ENCODE data around the gene CSMD2. TPM values are rescaled to one million over a fixed set of nuclear protein-coding genes. Genes with fewer than 3 reads are reported as not detected.

Gene CSMD2
- total RNA-seq, 5 donors from 2014 or later (not counting 1 experiment from before 2014, with no cell fraction given), result 0.03 TPM; not detected in 4

DNA sequence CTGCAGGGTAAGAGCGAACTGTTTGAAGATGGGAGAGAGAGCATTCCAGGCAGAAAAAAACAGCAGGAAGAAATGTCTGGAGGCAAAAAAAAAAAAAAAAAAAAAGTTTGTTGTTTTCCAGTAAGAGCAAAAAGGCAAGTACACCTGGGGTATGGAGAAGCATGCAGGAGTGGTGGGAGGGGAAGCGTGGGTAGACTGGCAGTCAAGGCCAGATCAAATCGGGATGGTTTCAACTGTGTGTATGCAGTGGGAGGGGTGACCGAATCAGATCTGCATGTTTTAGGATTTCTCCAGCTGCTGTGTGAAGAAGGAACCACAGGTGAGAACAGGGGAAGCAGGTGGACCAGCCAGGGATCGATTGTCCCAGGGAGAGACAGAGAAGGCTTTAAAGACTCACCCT is 34.7 kb downstream of the CSMD2 start:
- Histone ChIP-seq H3K27ac (ENCODE audit: low read length) (no peak overlapping the region), H3K36me3 (ENCODE audit: control insufficient read depth in 2 of 2, extremely low read depth in 1 of 2, insufficient read depth in 1 of 2, low read length in 1 of 2) (no peaks in the 10 kb centered on the region), H3K4me3 (ENCODE audit: control insufficient read depth in 1 of 2, extremely low read depth in 1 of 2, low read length in 1 of 2) (no peak overlapping the region), H3K27me3 (replicated peaks in 1 of 2; ENCODE audit: control insufficient read depth in 2 of 2, extremely low read depth in 1 of 2, insufficient read depth in 2 of 2, low read length in 1 of 2) (peaks cover 0 to 31% of the 10 kb centered on the region in 2 experiments), H3K9me3 (no peaks in the 10 kb centered on the region), H3K4me1 (ENCODE audit: control insufficient read depth in 1 of 2, extremely low read depth in 1 of 2, insufficient read depth in 2 of 2, low read length in 2 of 2) (no peaks in the 10 kb centered on the region)
- Mint-ChIP-seq H3K9me3 (peaks cover 0 to 3% (median 0%) of the 10 kb centered on the region in 3 donors), H3K36me3 (no peaks in the 10 kb centered on the region), H3K4me1 (no peaks in the 10 kb centered on the region), H3K4me3 (no peak overlapping the region), H3K27ac (no peak overlapping the region), H3K27me3 (peaks cover 25 to 28% of the 10 kb centered on the region in 2 donors)
- DNase-seq, result no peak
- ATAC-seq (replicated peaks in 1 of 4), result no peak
- ChIA-PET CTCF (no interaction called here), POLR2A (interaction anchor here in 1 of 2 donors (0.5 kb wide), 1 partner anchor 44 kb away, joined by 8 read pairs; no protein-coding TSS in a partner anchor)
- WGBS (ENCODE audit: insufficient coverage), result 87% methylated on average over 4 of the region's 5 CpGs

GRCh38 chr1:34129630-34130029 is 35.4 kb downstream of the CSMD2 start:
- Histone ChIP-seq H3K36me3 (ENCODE audit: control insufficient read depth in 2 of 2, extremely low read depth in 1 of 2, insufficient read depth in 1 of 2, low read length in 1 of 2) (no peaks in the 10 kb centered on the region), H3K4me1 (ENCODE audit: control insufficient read depth in 1 of 2, extremely low read depth in 1 of 2, insufficient read depth in 2 of 2, low read length in 2 of 2) (no peaks in the 10 kb centered on the region), H3K4me3 (ENCODE audit: control insufficient read depth in 1 of 2, extremely low read depth in 1 of 2, low read length in 1 of 2) (no peak overlapping the region), H3K27ac (ENCODE audit: low read length) (no peak overlapping the region), H3K27me3 (replicated peaks in 1 of 2; ENCODE audit: control insufficient read depth in 2 of 2, extremely low read depth in 1 of 2, insufficient read depth in 2 of 2, low read length in 1 of 2) (peaks cover 0 to 31% of the 10 kb centered on the region in 2 experiments), H3K9me3 (no peaks in the 10 kb centered on the region)
- H3K9me3 Mint-ChIP-seq, result peaks cover 0 to 6% (median 0%) of the 10 kb centered on the region in 3 donors
- POLR2A ChIA-PET, result interaction anchor here in 1 of 2 donors (0.5 kb wide), 1 partner anchor 45 kb away, joined by 8 read pairs; no protein-coding TSS in a partner anchor
- CTCF ChIA-PET, result no interaction called here
- no peak overlapping the region for H3K27ac Mint-ChIP-seq
- H3K4me3 Mint-ChIP-seq, result no peak overlapping the region
- DNase-seq, result no peak
- peaks cover 26 to 32% of the 10 kb centered on the region in 2 donors for H3K27me3 Mint-ChIP-seq
- no peak for ATAC-seq (replicated peaks in 1 of 4)
- H3K36me3 Mint-ChIP-seq, result no peaks in the 10 kb centered on the region
- H3K4me1 Mint-ChIP-seq, result no peaks in the 10 kb centered on the region
- WGBS (ENCODE audit: insufficient coverage), result 80% methylated on average over 3 of the region's 6 CpGs

GRCh38 chr1:34128186-34128889 is 36.7 kb downstream of the CSMD2 start:
- H3K36me3 ChIP-seq (ENCODE audit: control insufficient read depth in 2 of 2, extremely low read depth in 1 of 2, insufficient read depth in 1 of 2, low read length in 1 of 2), result no peaks in the 10 kb centered on the region
- H3K4me3 ChIP-seq (ENCODE audit: control insufficient read depth in 1 of 2, extremely low read depth in 1 of 2, low read length in 1 of 2), result no peak overlapping the region
- ATAC-seq (replicated peaks in 1 of 4), result no peak
- H3K36me3 Mint-ChIP-seq, result no peaks in the 10 kb centered on the region
- peaks cover 26 to 32% of the 10 kb centered on the region in 2 donors for H3K27me3 Mint-ChIP-seq
- ChIA-PET POLR2A (no interaction called here), CTCF (no interaction called here)
- 80% methylated on average over 8 of the region's 13 CpGs for WGBS (ENCODE audit: insufficient coverage)
- H3K4me1 ChIP-seq (ENCODE audit: control insufficient read depth in 1 of 2, extremely low read depth in 1 of 2, insufficient read depth in 2 of 2, low read length in 2 of 2), result no peaks in the 10 kb centered on the region
- peaks cover 0 to 32% of the 10 kb centered on the region in 2 experiments for H3K27me3 ChIP-seq (replicated peaks in 1 of 2; ENCODE audit: control insufficient read depth in 2 of 2, extremely low read depth in 1 of 2, insufficient read depth in 2 of 2, low read length in 1 of 2)
- H3K4me1 Mint-ChIP-seq, result no peaks in the 10 kb centered on the region
- no peak overlapping the region for H3K4me3 Mint-ChIP-seq
- no peak overlapping the region for H3K27ac Mint-ChIP-seq
- no peaks in the 10 kb centered on the region for H3K9me3 ChIP-seq
- no peak for DNase-seq
- H3K9me3 Mint-ChIP-seq, result peaks cover 0 to 6% (median 0%) of the 10 kb centered on the region in 3 donors
- H3K27ac ChIP-seq (ENCODE audit: low read length), result no peak overlapping the region

GRCh38 chr1:34127006-34128000 is 37.7 kb downstream of the CSMD2 start:
- no peak for DNase-seq
- Histone ChIP-seq H3K27me3 (replicated peaks in 1 of 2; ENCODE audit: control insufficient read depth in 2 of 2, extremely low read depth in 1 of 2, insufficient read depth in 2 of 2, low read length in 1 of 2) (peaks cover 0 to 33% of the 10 kb centered on the region in 2 experiments), H3K9me3 (no peaks in the 10 kb centered on the region), H3K4me3 (ENCODE audit: control insufficient read depth in 1 of 2, extremely low read depth in 1 of 2, low read length in 1 of 2) (no peak overlapping the region), H3K4me1 (ENCODE audit: control insufficient read depth in 1 of 2, extremely low read depth in 1 of 2, insufficient read depth in 2 of 2, low read length in 2 of 2) (no peaks in the 10 kb centered on the region), H3K27ac (ENCODE audit: low read length) (no peak overlapping the region), H3K36me3 (ENCODE audit: control insufficient read depth in 2 of 2, extremely low read depth in 1 of 2, insufficient read depth in 1 of 2, low read length in 1 of 2) (no peaks in the 10 kb centered on the region)
- Mint-ChIP-seq H3K9me3 (peaks cover 0 to 6% (median 0%) of the 10 kb centered on the region in 3 donors), H3K4me3 (no peak overlapping the region), H3K27ac (no peak overlapping the region), H3K27me3 (peaks cover 26 to 27% of the 10 kb centered on the region in 2 donors), H3K4me1 (no peaks in the 10 kb centered on the region), H3K36me3 (no peaks in the 10 kb centered on the region)
- POLR2A ChIA-PET, result no interaction called here
- CTCF ChIA-PET, result no interaction called here
- no peak for ATAC-seq (replicated peaks in 1 of 4)
- 64% methylated on average over 11 of the region's 15 CpGs for WGBS (ENCODE audit: insufficient coverage)

DNA sequence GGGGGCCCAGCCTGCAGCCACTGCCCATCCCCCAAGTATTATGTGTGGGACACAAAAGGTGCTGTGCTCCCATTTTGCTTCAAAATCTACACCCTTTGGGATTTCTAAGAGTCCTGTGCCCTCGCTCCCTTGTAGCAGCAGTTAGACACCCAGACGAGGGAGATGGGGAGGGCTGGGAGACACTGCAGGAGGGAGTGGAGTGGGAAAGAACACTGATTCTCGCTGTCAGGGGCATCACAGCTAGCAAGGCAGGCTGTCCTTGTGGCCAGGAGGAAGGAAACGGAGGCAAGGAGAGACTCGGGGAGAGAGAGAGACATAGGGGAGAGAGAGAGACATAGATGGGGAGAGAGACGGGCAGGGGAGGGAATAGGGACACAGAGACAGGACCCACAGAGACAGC is 38.5 kb downstream of the CSMD2 start:
- no peak overlapping the region for H3K27ac Mint-ChIP-seq
- peaks cover 0 to 6% (median 0%) of the 10 kb centered on the region in 3 donors for H3K9me3 Mint-ChIP-seq

DNA sequence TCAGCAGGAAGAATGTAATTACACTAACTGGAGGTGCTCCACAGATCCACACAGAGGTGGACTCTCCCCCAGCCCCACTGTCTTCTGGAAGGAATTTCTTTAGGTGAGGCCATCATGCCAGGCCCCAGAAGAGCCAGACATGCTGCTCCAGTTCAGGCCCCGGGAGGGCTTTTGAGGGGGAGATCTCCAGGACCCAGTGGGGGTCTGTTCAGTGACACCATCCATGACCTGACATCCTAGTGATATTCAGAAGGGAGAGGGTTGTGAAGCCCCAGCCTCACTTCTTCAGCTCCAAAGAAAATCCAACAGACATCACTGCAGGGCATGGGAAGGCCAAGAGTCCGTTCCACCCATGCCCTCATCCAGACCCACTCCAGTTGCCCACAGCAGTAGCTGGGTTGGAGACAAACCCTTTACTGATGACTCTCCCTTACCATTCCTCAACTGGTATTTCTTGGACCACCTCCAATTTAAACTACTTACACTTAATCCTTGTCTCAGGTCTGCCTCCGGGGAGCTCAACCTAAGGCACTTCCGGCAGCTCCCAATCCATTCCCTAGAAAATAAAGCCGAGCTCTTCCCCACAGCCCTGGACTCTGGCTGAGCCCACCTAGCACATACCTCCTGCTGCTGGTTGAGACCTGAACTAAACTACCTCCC is 39.2 kb downstream of the CSMD2 start:
- peaks cover 19 to 22% of the 10 kb centered on the region in 2 donors for H3K27me3 Mint-ChIP-seq
- H3K4me3 Mint-ChIP-seq, result no peak overlapping the region
- no peak overlapping the region for H3K4me3 ChIP-seq (ENCODE audit: control insufficient read depth in 1 of 2, extremely low read depth in 1 of 2, low read length in 1 of 2)
- H3K4me1 Mint-ChIP-seq, result no peaks in the 10 kb centered on the region
- no peak overlapping the region for H3K27ac ChIP-seq (ENCODE audit: low read length)
- no peaks in the 10 kb centered on the region for H3K9me3 ChIP-seq
- H3K9me3 Mint-ChIP-seq, result peaks cover 0 to 6% (median 0%) of the 10 kb centered on the region in 3 donors
- H3K27me3 ChIP-seq (replicated peaks in 1 of 2; ENCODE audit: control insufficient read depth in 2 of 2, extremely low read depth in 1 of 2, insufficient read depth in 2 of 2, low read length in 1 of 2), result peaks cover 0 to 31% of the 10 kb centered on the region in 2 experiments
- no peak for DNase-seq
- ChIA-PET POLR2A (no interaction called here), CTCF (no interaction called here)
- H3K27ac Mint-ChIP-seq, result no peak overlapping the region
- 57% methylated on average over 1 of the region's 5 CpGs for WGBS (ENCODE audit: insufficient coverage)
- no peaks in the 10 kb centered on the region for H3K36me3 Mint-ChIP-seq
- H3K4me1 ChIP-seq (ENCODE audit: control insufficient read depth in 1 of 2, extremely low read depth in 1 of 2, insufficient read depth in 2 of 2, low read length in 2 of 2), result no peaks in the 10 kb centered on the region
- no peak for ATAC-seq (replicated peaks in 1 of 4)
- no peaks in the 10 kb centered on the region for H3K36me3 ChIP-seq (ENCODE audit: control insufficient read depth in 2 of 2, extremely low read depth in 1 of 2, insufficient read depth in 1 of 2, low read length in 1 of 2)

More for the DNA sequence above, 38.5 kb downstream of the CSMD2 start:
- H3K27ac ChIP-seq (ENCODE audit: low read length), result no peak overlapping the region
- Mint-ChIP-seq H3K4me1 (no peaks in the 10 kb centered on the region), H3K4me3 (no peak overlapping the region), H3K36me3 (no peaks in the 10 kb centered on the region), H3K27me3 (peaks cover 19 to 22% of the 10 kb centered on the region in 2 donors)
- H3K27me3 ChIP-seq (replicated peaks in 1 of 2; ENCODE audit: control insufficient read depth in 2 of 2, extremely low read depth in 1 of 2, insufficient read depth in 2 of 2, low read length in 1 of 2), result peaks cover 0 to 31% of the 10 kb centered on the region in 2 experiments
- no peaks in the 10 kb centered on the region for H3K36me3 ChIP-seq (ENCODE audit: control insufficient read depth in 2 of 2, extremely low read depth in 1 of 2, insufficient read depth in 1 of 2, low read length in 1 of 2)
- DNase-seq (no peak), ATAC-seq (replicated peaks in 1 of 4) (no peak)
- H3K9me3 ChIP-seq, result no peaks in the 10 kb centered on the region
- CTCF ChIA-PET, result no interaction called here
- no peak overlapping the region for H3K4me3 ChIP-seq (ENCODE audit: control insufficient read depth in 1 of 2, extremely low read depth in 1 of 2, low read length in 1 of 2)
- WGBS (ENCODE audit: insufficient coverage), result 62% methylated on average over 6 of the region's 6 CpGs
- POLR2A ChIA-PET, result no interaction called here
- H3K4me1 ChIP-seq (ENCODE audit: control insufficient read depth in 1 of 2, extremely low read depth in 1 of 2, insufficient read depth in 2 of 2, low read length in 2 of 2), result no peaks in the 10 kb centered on the region
